GM13977 (cell line): ENCODE data around the gene COL6A1.
"Not testable (repeated sequence)": the region's sequence is repeated elsewhere in the genome, so short reads cannot be mapped to it uniquely, and the experiment has no call there.

ENCODE experiments used
- DNase-seq: peaks from one replicate; pipeline ENCODE4 v3.0.0; 2012; ENCODE audit warnings: low spot score
- in situ Hi-C: fragments of 300-500 bp; cut with MboI; formaldehyde crosslinking; loops from one replicate; pipeline ENCODE4 v1.12.0; 2022; ENCODE audit warnings: low sequenced_read_pairs, low pct_unique_long_range_greater_than_20kb, mixed read lengths, inconsistent platforms; ENCODE audit not compliant: unreplicated experiment
- TF ChIP-seq, protein P1 (sequence below): IDR thresholded peaks from 2 replicates; pipeline ENCODE4 v1.5.1; 2012; ENCODE audit warnings: mild to moderate bottlenecking, control low read depth; ENCODE audit not compliant: insufficient read depth; ENCODE audit errors: extremely low read depth, missing control alignments

Gene COL6A1

GRCh38 chr21:46041183-46041582 lies 59.6 kb downstream of the COL6A1 start:
- TF ChIP-seq, protein P1, sequence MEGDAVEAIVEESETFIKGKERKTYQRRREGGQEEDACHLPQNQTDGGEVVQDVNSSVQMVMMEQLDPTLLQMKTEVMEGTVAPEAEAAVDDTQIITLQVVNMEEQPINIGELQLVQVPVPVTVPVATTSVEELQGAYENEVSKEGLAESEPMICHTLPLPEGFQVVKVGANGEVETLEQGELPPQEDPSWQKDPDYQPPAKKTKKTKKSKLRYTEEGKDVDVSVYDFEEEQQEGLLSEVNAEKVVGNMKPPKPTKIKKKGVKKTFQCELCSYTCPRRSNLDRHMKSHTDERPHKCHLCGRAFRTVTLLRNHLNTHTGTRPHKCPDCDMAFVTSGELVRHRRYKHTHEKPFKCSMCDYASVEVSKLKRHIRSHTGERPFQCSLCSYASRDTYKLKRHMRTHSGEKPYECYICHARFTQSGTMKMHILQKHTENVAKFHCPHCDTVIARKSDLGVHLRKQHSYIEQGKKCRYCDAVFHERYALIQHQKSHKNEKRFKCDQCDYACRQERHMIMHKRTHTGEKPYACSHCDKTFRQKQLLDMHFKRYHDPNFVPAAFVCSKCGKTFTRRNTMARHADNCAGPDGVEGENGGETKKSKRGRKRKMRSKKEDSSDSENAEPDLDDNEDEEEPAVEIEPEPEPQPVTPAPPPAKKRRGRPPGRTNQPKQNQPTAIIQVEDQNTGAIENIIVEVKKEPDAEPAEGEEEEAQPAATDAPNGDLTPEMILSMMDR = no peak
- in situ Hi-C loops = no loop called here
- DNase-seq = no peak

DNA sequence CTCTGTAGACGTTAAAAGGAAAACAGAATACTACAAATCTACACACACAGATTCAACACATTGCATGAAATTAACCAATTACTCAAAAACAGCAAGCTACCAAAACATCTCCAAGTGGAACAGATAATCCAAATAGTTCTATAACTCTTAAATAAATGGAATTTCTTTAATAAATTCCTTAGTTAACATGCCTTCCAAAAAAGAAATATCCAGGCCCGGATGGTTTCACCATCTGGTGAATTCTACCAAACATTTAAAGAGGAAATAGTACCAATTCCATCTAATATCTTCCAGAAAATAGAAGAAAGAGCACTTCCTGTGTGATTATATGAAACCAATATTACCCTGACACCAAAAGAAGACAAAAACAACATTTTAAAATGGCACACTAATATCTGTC lies 63.6 kb downstream of the COL6A1 start:
- no peak for DNase-seq
- TF ChIP-seq, protein P1 = no peak
- in situ Hi-C loops = no loop called here

DNA sequence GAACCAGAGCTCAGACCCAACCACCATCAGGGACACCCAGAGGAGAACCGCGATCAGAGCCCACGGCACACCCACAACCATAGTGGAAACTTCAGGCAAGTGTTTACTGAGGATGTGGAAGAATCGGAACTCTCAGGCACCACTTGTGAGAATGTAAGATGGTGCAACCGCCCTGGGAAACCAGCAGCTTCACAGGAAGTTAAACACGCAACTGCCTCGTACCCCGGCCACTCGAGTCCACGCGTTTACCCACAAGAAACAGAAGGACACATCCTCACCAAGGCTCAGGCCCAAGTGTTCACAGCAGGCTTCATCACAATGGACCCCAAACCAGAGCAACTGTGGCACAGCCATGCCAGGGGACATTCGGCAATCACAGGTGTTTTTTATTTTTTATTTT lies 64.9 kb downstream of the COL6A1 start:
- DNase-seq = no peak
- TF ChIP-seq, protein P1 = no peak
- in situ Hi-C loops = no loop called here

- DNase-seq, in situ Hi-C loops: not testable (repeated sequence)
Measured at GRCh38 chr21:46046906-46047305, 65.3 kb downstream of the COL6A1 start.

- TF ChIP-seq, protein P1 = no peak
- no peak for DNase-seq
- in situ Hi-C loops = no loop called here
Measured at GRCh38 chr21:46048926-46049889, 67.6 kb downstream of the COL6A1 start.

DNA sequence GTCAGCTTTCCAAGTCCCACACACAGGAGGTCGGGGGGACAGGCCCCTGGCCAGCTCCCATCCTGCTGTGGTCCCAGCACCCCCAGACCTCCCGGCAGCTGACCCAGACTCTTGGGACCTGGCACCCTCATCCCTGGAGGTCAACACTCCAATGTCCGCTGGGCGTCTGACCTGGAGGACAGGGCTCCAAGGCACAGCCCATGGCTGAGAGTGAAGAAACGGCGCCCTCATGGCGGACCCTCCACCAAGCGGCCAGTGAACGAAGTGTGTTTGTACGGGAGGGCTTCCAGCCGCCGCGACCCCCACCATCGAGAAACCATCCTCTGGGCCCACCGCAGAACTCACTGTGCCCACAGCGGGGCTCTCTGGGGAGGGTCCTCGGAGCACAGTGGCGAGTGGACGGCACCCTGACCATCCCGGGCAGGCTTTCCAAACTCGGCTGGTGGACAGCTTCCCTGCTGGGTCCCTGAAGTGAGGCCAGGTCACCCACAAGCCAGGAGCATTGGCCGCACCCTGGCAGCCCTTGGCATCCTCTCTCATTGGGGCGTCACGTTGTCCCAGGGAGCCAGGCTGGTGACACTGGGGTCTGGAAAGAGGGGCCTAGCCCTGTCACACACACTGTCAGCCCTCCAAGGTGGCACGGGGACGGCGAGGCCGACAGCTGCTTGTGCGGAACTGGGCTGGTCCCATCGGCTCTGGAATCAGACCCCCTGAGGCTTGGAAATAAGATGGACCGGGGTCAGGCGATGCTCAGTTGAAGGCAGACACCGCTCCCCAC lies 68.5 kb downstream of the COL6A1 start:
- TF ChIP-seq, protein P1 = no peak
- in situ Hi-C loops = no loop called here

GRCh38 chr21:46050668-46051378 lies 69.3 kb downstream of the COL6A1 start:
- TF ChIP-seq, protein P1 = no peak

More for the DNA sequence above, 68.5 kb downstream of the COL6A1 start:
- no peak for DNase-seq

More at GRCh38 chr21:46050668-46051378, 69.3 kb downstream of the COL6A1 start:
- DNase-seq = no peak
- in situ Hi-C loops = no loop called here
